ENCODE results near the gene RAP1GAP2.

GRCh38 chr17:3037259-3037658, 241.0 kb downstream of the RAP1GAP2 start:
- TF ChIP-seq CTCF (IDR thresholded peaks at IDR 0.05) (no peak), EP300 (IDR thresholded peaks at IDR 0.05) (no peak), POLR2A (IDR thresholded peaks at IDR 0.05) (no peak), POLR2AphosphoS5 (IDR thresholded peaks at IDR 0.05) (no peak)

Data from sigmoid colon (tissue), 4 donors.